ENCODE data around the gene ABCA8.
"Not testable (repeated sequence)": the region's sequence is repeated elsewhere in the genome, so short reads cannot be mapped to it uniquely, and the experiment has no call there.

ABCA8 gene

GRCh38 chr17:68829211-68829610 is 126.0 kb downstream of the ABCA8 start:
- DNase-seq (ENCODE audit: low spot score) = no peak

GRCh38 chr17:68824707-68825106 is 130.5 kb downstream of the ABCA8 start:
- DNase-seq (ENCODE audit: low spot score) = no peak

- not testable (repeated sequence) for DNase-seq (ENCODE audit: low spot score)
Measured at GRCh38 chr17:68824185-68824584, 131.0 kb downstream of the ABCA8 start.

DNA sequence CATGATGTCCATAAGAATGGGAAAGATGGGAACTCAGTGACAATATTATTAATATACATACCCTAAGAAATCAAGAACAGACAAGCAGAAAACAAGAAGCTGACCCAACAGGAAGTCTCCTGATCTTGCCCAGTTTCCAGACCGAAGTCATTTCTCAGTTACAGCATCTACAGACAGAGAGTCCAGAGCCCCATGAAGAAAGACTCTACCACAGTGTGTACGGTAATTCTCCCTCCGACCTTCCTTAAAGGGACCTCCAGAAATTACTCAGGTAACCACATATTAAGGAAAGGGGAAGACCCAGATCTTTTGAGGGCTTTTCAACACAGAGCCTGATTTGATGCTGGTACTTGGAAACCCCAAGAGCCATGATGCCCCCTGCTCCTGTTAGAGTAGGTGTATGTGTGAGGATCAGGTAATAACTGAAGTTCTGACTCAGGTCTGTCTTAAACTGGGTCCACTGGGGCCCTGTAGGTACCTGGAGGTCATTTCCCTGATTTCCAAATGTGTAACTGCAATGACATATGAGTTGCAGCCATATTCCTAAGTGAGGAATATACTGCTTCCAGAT is 132.4 kb downstream of the ABCA8 start:
- DNase-seq (ENCODE audit: low spot score) = no peak

GRCh38 chr17:68821860-68822696 is 133.1 kb downstream of the ABCA8 start:
- DNase-seq (ENCODE audit: low spot score) = no peak

- DNase-seq (ENCODE audit: low spot score) = no peak
Measured at GRCh38 chr17:68820825-68821481, 134.2 kb downstream of the ABCA8 start.

DNA sequence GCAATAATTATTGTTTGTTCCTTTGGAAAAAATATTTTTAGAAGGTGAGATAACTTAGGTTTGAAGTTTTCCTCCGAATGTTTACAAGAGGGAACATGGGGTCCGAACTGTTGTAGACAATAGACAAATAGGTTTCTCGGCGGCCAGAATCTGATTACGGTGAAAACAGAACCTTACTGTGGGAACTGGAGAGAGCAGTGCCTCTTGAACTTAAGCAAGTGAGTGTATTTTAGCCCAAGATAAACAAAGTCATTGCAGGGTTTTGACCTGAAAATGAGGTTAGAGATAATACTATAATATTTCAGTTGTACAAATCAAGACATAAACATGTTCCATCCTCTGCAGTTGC is 134.7 kb downstream of the ABCA8 start:
- no peak for DNase-seq (ENCODE audit: low spot score)

GRCh38 chr17:68819465-68819864 is 135.7 kb downstream of the ABCA8 start:
- DNase-seq (ENCODE audit: low spot score) = no peak

All from CD4-positive, alpha-beta T cell treated with Interleukin-6 at 100 ng/mL for 8 hours (primary cell).